ENCODE measurements around the gene STAT4. TPM values are rescaled to one million over a fixed set of nuclear protein-coding genes. Genes with fewer than 3 reads are reported as not detected.

The STAT4 gene
- total RNA-seq, 8 experiments from 2014 or later = 1.6 to 5.0 (median 2.7) TPM

DNA sequence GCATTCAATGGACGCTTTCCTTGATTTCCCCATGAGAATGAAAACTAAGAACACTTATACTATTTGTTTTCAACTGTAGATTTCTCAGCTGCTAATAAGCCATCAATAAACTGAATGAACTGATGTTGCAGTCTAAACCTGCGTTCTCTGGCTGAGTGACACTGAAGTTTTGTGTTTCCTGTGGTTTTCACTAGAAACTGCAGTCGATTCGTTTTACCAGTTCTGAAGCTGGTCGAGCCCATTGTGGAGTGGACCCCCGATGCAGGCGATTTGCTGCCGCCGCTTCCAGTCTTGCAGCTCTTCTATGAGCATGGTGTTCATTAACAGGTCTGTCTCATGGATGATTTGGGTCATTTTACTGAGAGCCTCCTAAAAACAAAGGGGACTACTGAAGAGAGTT is 86.2 kb downstream of the STAT4 start:
- WGBS, 10 experiments = 64 to 100% (median 92%) methylated on average over 2 to 9 of the region's 9 CpGs
- in situ Hi-C loops (cut with MboI; ENCODE audit: low pct_unique_long_range_greater_than_20kb in 2 of 9, low sequenced_read_pairs in 9 of 9, unreplicated experiment in 9 of 9) = loop anchor here in 2 of 9 experiments (25.0 kb wide), 3 partner anchors 98 to 448 kb away; partner anchors contain the start of gene STAT4 (in 2 of the 2)
- Histone ChIP-seq H3K4me1 (replicated peaks in 1 of 2) (peaks cover 0 to 2% of the 10 kb centered on the region in 2 donors), H3K27ac (no peak overlapping the region), H3K4me3 (no peak overlapping the region)
- ATAC-seq (replicated peaks in 6 of 8) = no peak

DNA sequence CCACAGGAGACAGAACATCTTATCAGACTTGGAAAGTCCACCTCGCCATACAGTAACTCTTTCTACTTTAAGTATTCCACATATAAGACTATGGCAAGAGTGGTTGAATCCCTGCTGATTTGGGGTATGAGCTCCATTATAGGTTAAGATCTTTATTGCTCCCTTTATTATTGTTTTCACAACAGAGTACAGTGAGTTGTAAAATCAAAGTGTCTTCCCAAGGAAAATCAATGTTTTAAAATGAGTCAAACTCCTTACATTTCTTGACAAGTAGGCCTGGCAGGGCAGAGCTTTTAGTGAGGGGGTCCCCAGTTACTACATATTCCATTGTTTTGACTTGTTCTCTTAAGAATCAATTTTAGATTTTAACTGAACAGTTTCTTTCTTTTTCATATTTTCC is 87.2 kb downstream of the STAT4 start:
- no peak for ATAC-seq (replicated peaks in 6 of 8)
- H3K4me1 ChIP-seq (replicated peaks in 1 of 2) = peaks cover 0 to 2% of the 10 kb centered on the region in 2 donors
- in situ Hi-C loops (cut with MboI; ENCODE audit: low pct_unique_long_range_greater_than_20kb in 2 of 9, low sequenced_read_pairs in 9 of 9, unreplicated experiment in 9 of 9) = loop anchor here in 2 of 9 experiments (25.0 kb wide), 3 partner anchors 99 to 449 kb away; partner anchors contain the start of gene STAT4 (in 2 of the 2)
- no peak overlapping the region for H3K4me3 ChIP-seq
- WGBS, 10 experiments = 71 to 100% (median 83%) methylated on average over 1 of the region's 1 CpG; no CpG with 5 or more reads in 5 of the 10 experiments
- H3K27ac ChIP-seq = no peak overlapping the region

DNA sequence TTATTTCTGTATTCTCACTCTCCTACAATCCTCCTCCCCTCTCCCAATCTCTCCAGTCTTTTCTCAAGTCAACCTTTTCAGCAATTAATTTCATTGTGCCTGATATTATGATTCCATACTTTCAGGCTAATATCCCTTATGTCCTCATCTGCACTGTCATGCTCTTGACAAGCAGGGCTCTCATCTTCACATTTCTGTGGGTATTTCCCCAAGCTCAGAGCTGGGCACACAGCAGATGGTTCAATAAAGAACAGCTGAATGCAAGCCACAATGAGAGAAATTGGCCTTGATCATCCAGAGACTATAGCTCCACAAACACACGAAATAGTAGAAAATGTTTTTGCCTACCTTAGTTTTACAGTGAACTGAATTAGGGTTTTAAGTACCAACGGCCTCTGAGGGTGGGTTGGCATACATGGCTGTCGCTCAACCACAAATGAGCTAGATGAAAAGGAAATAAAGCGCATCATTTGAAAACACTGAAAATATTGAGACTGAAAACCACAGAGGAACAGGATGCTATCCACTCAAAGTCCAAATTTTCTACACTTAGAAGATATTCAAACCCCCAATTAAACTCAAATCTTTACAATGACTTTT is 89.3 kb downstream of the STAT4 start:
- H3K27ac ChIP-seq = no peak overlapping the region
- H3K4me1 ChIP-seq (replicated peaks in 1 of 2) = no peaks in the 10 kb centered on the region
- 26 to 100% (median 90%) methylated on average over 2 to 4 of the region's 4 CpGs for WGBS, 10 experiments
- H3K4me3 ChIP-seq = no peak overlapping the region
- in situ Hi-C loops (cut with MboI; ENCODE audit: low pct_unique_long_range_greater_than_20kb in 2 of 9, low sequenced_read_pairs in 9 of 9, unreplicated experiment in 9 of 9) = loop anchor here in 2 of 9 experiments (25.0 kb wide), 3 partner anchors 101 to 451 kb away; partner anchors contain the start of gene STAT4 (in 2 of the 2)
- no peak for ATAC-seq (replicated peaks in 6 of 8)

DNA sequence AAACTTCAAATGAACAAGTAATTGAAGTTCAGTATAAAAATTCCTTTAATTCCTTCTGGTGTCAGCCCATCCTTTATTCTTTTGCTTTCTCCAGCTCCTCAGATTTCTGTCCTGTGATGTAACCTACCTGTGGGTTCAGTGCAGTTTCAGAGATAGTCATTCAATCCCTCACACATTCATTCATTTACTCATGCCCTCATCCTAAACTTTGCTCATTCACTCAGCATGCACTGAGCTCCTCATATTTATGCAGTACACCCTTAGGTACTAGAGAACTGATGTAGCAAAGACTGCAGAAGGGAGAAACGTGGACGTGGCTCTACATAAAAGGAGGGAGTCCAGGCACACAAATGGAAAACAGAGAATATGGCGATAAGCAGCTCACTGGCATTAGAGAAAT is 91.5 kb downstream of the STAT4 start:
- WGBS, 10 experiments = 29 to 100% (median 81%) methylated on average over 1 to 3 of the region's 3 CpGs; no CpG with 5 or more reads in 2 of the 10 experiments
- in situ Hi-C loops (cut with MboI; ENCODE audit: low pct_unique_long_range_greater_than_20kb in 2 of 9, low sequenced_read_pairs in 9 of 9, unreplicated experiment in 9 of 9) = loop anchor here in 3 of 9 experiments (10.0 to 25.0 kb wide), 4 partner anchors 103 to 455 kb away; partner anchors contain the start of gene STAT4 (in 2 of the 3)
- ATAC-seq (replicated peaks in 6 of 8) = no peak
- Histone ChIP-seq H3K4me3 (no peak overlapping the region), H3K4me1 (replicated peaks in 1 of 2) (no peaks in the 10 kb centered on the region), H3K27ac (no peak overlapping the region)

DNA sequence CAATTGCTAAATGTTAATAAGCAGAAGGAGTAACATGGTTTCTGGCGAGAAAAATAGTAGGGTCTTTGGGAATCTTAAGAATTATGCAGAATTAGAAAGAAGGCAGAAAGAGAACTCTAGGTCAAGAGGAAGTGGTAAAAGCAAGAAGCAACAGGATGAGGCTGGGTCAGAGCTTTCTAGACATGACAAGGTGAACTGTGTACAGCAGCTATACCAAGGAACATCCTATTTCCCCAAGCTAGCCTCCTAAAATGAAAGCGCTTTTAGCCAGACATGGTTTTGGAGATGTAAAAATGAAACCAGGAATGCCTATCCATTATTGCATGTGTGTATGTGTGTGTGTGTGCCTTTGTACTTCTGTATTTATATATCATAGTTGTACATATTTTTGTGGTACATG is 94.6 kb downstream of the STAT4 start:
- no peak for ATAC-seq (replicated peaks in 6 of 8)
- in situ Hi-C loops (cut with MboI; ENCODE audit: low pct_unique_long_range_greater_than_20kb in 2 of 9, low sequenced_read_pairs in 9 of 9, unreplicated experiment in 9 of 9) = loop anchor here in 3 of 9 experiments (10.0 to 25.0 kb wide), 4 partner anchors 106 to 459 kb away; partner anchors contain the start of gene STAT4 (in 2 of the 3)
- WGBS, 10 experiments = 60 to 100% (median 93%) methylated on average over 1 to 2 of the region's 2 CpGs; no CpG with 5 or more reads in 2 of the 10 experiments

DNA sequence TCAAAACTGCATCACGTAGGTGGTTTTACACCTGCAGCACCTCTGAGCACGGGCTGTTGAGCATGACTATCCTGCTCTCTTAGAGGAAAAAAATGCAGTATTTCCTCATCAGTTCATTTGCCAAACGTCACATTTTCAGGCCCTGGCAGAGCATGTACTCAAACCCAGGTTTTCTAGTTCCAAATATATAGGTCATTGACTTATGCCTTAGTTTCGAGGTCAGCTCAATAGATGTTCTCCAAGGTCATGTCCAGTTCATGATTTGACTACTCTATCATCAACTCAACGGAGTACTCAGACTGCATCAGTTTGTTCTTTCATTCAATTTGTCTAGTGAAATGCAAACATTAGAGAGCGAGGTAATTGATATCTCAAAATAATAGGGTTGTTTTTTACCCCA is 97.5 kb downstream of the STAT4 start:
- H3K27ac ChIP-seq = no peak overlapping the region
- in situ Hi-C loops (cut with MboI; ENCODE audit: low pct_unique_long_range_greater_than_20kb in 2 of 9, low sequenced_read_pairs in 9 of 9, unreplicated experiment in 9 of 9) = loop anchor here in 3 of 9 experiments (10.0 to 25.0 kb wide), 4 partner anchors 109 to 462 kb away; partner anchors contain the start of gene STAT4 (in 2 of the 3)
- WGBS, 10 experiments = 60 to 93% (median 80%) methylated on average over 1 to 6 of the region's 6 CpGs
- ATAC-seq (replicated peaks in 6 of 8) = no peak
- no peak overlapping the region for H3K4me3 ChIP-seq
- peaks cover 4 to 5% of the 10 kb centered on the region in 2 donors for H3K4me1 ChIP-seq (replicated peaks in 1 of 2)

More for the DNA sequence above, 94.6 kb downstream of the STAT4 start:
- H3K27ac ChIP-seq = no peak overlapping the region
- no peak overlapping the region for H3K4me3 ChIP-seq
- peaks cover 4 to 5% of the 10 kb centered on the region in 2 donors for H3K4me1 ChIP-seq (replicated peaks in 1 of 2)

DNA sequence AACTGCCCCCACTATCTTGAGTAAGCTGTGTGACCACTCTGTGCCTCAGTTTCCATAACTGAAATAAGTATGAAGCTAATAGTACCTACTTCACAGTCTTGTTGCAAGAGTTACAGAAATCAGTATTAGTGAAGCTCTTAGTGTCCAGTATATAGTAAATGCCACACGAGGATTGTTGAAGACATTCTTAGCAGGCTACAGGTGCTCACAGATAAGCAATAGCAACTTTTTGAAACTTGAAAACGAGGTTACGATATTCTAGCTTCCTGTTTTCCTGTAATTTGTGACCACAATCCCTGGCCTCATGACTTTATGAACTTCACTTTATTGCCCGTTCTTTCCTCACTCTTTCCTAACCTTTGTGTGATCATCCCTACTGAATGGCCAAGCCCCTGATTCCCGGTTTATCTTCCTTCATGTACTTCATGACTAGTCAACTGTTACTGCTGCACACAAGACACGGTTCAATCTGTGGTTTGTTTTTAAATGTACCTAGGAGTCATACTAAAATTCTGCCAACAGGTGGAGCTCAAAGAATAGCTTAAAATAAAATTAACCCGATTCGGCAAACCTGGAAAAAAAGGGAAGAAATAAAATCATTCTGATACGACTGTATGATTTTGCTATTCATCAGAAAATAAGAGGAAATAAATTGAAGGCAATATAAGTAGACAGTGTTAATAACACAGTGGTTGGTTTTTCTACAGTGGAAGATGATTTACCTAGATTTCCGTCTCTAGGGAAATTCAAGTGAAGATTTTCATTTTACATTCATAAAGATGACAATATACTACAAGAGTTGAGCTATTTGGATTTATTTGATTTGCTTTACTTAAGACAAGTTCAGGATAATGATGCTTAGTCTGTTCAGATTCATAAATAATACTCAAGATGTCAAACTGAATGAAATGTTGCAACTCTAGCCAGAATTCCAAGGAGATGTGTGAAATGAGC is 98.7 kb downstream of the STAT4 start:
- 16 to 40% (median 28%) methylated on average over 4 to 10 of the region's 10 CpGs for WGBS, 10 experiments
- Histone ChIP-seq H3K4me3 (no peak overlapping the region), H3K4me1 (replicated peaks in 1 of 2) (peaks cover 4 to 5% of the 10 kb centered on the region in 2 donors), H3K27ac (no peak overlapping the region)
- in situ Hi-C loops (cut with MboI; ENCODE audit: low pct_unique_long_range_greater_than_20kb in 2 of 9, low sequenced_read_pairs in 9 of 9, unreplicated experiment in 9 of 9) = loop anchor here in 3 of 9 experiments (10.0 to 25.0 kb wide), 4 partner anchors 110 to 463 kb away; partner anchors contain the start of gene STAT4 (in 2 of the 3)
- ATAC-seq (replicated peaks in 6 of 8) = peak in 7 of 8 experiments; percentile 21 to 53 (median 31)

DNA sequence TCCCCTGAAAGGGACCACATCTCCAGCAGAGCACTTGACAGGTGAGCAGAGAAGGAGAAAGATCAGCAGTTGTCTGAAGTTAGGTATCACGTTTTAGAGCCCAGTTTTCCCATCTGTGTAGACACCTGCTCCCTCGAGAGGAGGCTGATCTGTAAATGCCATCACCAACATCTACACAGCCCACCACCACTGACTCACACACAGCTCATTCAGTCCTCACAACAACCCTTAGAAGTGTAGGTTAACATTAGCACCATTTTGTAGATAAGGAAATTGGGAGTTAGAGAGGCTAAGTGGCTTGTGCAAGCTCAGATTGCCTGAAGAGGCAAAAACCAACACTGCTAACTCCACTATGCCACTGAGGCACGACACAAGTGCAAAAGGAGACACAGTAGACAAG is 99.6 kb downstream of the STAT4 start:
- Histone ChIP-seq H3K4me3 (no peak overlapping the region), H3K27ac (no peak overlapping the region), H3K4me1 (replicated peaks in 1 of 2) (peaks cover 4 to 5% of the 10 kb centered on the region in 2 donors)
- no peak for ATAC-seq (replicated peaks in 6 of 8)
- in situ Hi-C loops (cut with MboI; ENCODE audit: low pct_unique_long_range_greater_than_20kb in 2 of 9, low sequenced_read_pairs in 9 of 9, unreplicated experiment in 9 of 9) = loop anchor here in 3 of 9 experiments (10.0 to 25.0 kb wide), 4 partner anchors 111 to 464 kb away; partner anchors contain the start of gene STAT4 (in 2 of the 3)
- WGBS, 10 experiments = 65 to 100% methylated on average over 1 to 2 of the region's 3 CpGs; no CpG with 5 or more reads in 8 of the 10 experiments

DNA sequence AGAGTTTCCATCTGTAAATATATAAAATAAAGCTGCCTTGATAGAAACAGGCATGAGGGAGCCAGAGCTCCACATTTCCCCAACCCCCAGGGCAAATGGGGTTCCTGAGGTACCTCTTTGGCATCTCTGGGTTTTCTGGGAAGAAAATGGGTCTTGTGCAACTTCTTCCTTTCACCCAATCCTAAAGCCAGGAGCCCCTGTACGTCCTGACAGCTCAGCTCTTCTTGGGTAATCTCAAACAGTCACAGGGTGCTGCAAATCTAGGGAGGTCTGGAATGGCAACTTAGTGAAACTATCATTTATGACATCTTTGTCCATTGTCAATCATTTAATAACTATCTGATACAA is 100.2 kb downstream of the STAT4 start:
- 0 to 75% (median 40%) methylated on average over 1 of the region's 1 CpG; no CpG with 5 or more reads in 5 of the 10 experiments for WGBS, 10 experiments
- no peak overlapping the region for H3K27ac ChIP-seq
- in situ Hi-C loops (cut with MboI; ENCODE audit: low pct_unique_long_range_greater_than_20kb in 2 of 9, low sequenced_read_pairs in 9 of 9, unreplicated experiment in 9 of 9) = loop anchor here in 3 of 9 experiments (10.0 to 25.0 kb wide), 4 partner anchors 112 to 464 kb away; partner anchors contain the start of gene STAT4 (in 2 of the 3)
- H3K4me3 ChIP-seq = no peak overlapping the region
- peak in 1 of 8 experiments; percentile 24 for ATAC-seq (replicated peaks in 6 of 8)
- H3K4me1 ChIP-seq (replicated peaks in 1 of 2) = peaks cover 4 to 5% of the 10 kb centered on the region in 2 donors

DNA sequence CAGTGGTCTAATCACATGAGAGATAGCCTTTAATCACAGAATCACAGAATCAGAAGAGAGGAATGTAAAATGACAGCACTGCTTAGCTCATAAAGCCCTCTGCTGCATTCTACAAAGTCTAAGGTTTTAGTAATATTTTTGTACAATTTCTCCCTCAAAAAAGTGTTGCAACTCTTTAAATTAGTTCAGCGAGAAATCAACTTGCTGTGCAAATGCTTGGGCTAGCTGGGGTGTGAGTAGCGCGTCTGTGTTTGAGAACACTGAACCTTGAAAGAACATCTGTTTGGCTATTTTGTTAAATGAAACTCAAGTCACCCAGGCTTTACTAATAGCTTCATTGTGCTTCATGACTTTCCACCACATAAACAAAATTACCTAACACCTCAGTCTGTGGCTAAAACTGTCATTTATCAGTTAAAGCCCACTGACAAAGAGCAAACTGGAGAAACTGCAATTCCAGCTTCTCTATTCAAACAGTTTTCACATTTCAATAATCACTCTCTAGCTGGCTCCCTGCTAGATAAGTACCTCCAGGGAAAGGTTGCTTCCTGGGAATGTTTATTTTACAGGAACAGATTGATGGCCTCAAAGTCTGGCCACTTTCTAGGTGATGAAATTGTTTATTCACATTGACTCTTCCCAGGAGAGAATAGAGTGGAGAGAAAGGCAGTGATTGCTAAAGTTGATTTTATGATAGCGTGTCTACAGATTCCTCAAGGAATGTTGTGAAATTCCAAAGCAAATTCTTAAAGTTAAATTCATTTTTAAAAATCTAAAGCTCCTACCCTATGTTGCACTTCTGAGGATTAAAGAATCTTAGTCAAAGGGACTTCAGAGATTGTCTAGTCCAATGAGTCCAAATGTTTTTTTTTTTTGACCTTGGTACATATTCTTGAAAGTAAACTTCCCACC is 100.8 kb downstream of the STAT4 start:
- ATAC-seq (replicated peaks in 6 of 8) = peak; percentile 13 to 82 (median 58)
- Histone ChIP-seq H3K27ac (no peak overlapping the region), H3K4me3 (no peak overlapping the region), H3K4me1 (replicated peaks in 1 of 2) (peaks cover 4 to 5% of the 10 kb centered on the region in 2 donors)
- WGBS, 10 experiments = 6 to 60% (median 33%) methylated on average over 1 to 4 of the region's 4 CpGs; no CpG with 5 or more reads in 1 of the 10 experiments
- in situ Hi-C loops (cut with MboI; ENCODE audit: low pct_unique_long_range_greater_than_20kb in 2 of 9, low sequenced_read_pairs in 9 of 9, unreplicated experiment in 9 of 9) = loop anchor here in 3 of 9 experiments (10.0 to 25.0 kb wide), 5 partner anchors 105 to 465 kb away; partner anchors contain the start of gene STAT4 (in 3 of the 3)

DNA sequence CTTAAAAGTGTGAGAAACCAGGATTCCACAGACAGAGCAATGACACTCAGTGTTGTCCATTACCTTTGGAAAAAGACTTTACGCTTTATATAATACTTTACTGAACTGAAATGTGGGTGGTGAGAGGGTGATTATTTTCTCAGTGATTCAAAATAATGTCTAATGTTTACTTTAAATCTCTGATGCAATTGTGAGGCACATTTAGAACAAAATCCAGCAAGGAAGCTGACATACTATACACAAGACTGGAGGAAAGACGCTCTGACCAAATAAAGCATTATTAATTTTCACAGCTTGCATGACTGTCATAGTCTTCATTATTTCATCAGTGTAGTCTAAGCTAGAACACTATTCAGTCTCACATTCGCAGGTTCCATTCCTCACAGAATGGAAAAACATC is 102.7 kb downstream of the STAT4 start:
- Histone ChIP-seq H3K4me3 (no peak overlapping the region), H3K4me1 (replicated peaks in 1 of 2) (peaks cover 4 to 5% of the 10 kb centered on the region in 2 donors), H3K27ac (no peak overlapping the region)
- ATAC-seq (replicated peaks in 6 of 8) = no peak
- in situ Hi-C loops (cut with MboI; ENCODE audit: low pct_unique_long_range_greater_than_20kb in 2 of 9, low sequenced_read_pairs in 9 of 9, unreplicated experiment in 9 of 9) = loop anchor here in 1 of 9 experiments (10.0 kb wide), 1 partner anchor 107 kb away; the partner anchor contains the start of gene STAT4
- WGBS, 10 experiments = 71 to 100% (median 96%) methylated on average over 2 to 3 of the region's 3 CpGs; no CpG with 5 or more reads in 3 of the 10 experiments
